OCI-LY7 (cell line): Measurements from ENCODE around the gene INAVA. TPM values are rescaled to one million over a fixed set of nuclear protein-coding genes. Genes with fewer than 3 reads are reported as not detected.

Source experiments
- BruUV-seq: library from RNA; stranded (reverse); fragments of 400-500 nt; replicated peaks from 2 replicates; lab custom pipeline; 2021; lab: Mats Ljungman, UMichigan
- CTCF ChIA-PET: fragments of 300-600 bp; sonication (Branson Sonifier 250); formaldehyde crosslinking; loops from one replicate; lab custom pipeline; 2022; ENCODE audit warnings: antibody characterized with exemption; ENCODE audit not compliant: unreplicated experiment; lab: Charles Lee
- POLR2A ChIA-PET: fragments of 300-600 bp; sonication (Branson Sonifier 250); formaldehyde crosslinking; loops from one replicate; lab custom pipeline; 2022; ENCODE audit warnings: antibody characterized with exemption; lab: Charles Lee
- DNase-seq: peaks from one replicate; pipeline ENCODE4 v3.0.0-alpha.2; 2015; ENCODE audit warnings: low spot score
- H2AFZ ChIP-seq: fragments of 200-600 bp; sonication (generic), shearing (Covaris generic); 2 replicates; pipeline ENCODE4 v1.6.1; 2014; ENCODE audit warnings: mild to moderate bottlenecking, antibody characterized with exemption, low read length, moderate library complexity
- H3K27ac ChIP-seq: fragments of 200-600 bp; sonication (generic); 2 replicates; pipeline ENCODE4 v1.5.1; 2014; ENCODE audit warnings: mixed run types, low read depth, mild to moderate bottlenecking, moderate library complexity, low read length, inconsistent platforms; ENCODE audit not compliant: poor library complexity, severe bottlenecking
- H3K36me3 ChIP-seq: fragments of 200-600 bp; sonication (generic); 2 replicates; pipeline ENCODE4 v1.6.1; 2014; ENCODE audit warnings: mild to moderate bottlenecking, antibody characterized with exemption, low read length, moderate library complexity, mixed read lengths; ENCODE audit not compliant: insufficient read depth
- H3K4me1 ChIP-seq: fragments of 200-600 bp; sonication (generic); 2 replicates; pipeline ENCODE4 v1.5.1; 2014; ENCODE audit warnings: mild to moderate bottlenecking, low read length; ENCODE audit not compliant: insufficient read depth, poor library complexity, severe bottlenecking
- H3K4me2 ChIP-seq: fragments of 200-600 bp; sonication (generic); 2 replicates; pipeline ENCODE4 v1.6.1; 2014; ENCODE audit warnings: mild to moderate bottlenecking, low read length
- H3K4me3 ChIP-seq: fragments of 200-600 bp; sonication (generic); 2 replicates; pipeline ENCODE4 v1.5.1; 2014; ENCODE audit warnings: mild to moderate bottlenecking, low read depth, low read length; ENCODE audit not compliant: poor library complexity, severe bottlenecking
- H3K79me2 ChIP-seq: fragments of 200-600 bp; sonication (generic); 2 replicates; pipeline ENCODE4 v1.6.1; 2016; ENCODE audit warnings: low read depth, mild to moderate bottlenecking, low read length, moderate library complexity, mixed read lengths; ENCODE audit not compliant: insufficient read depth
- H3K9me2 ChIP-seq: fragments of 200-600 bp; sonication (generic); 2 replicates; pipeline ENCODE4 v1.6.1; 2016; ENCODE audit warnings: mild to moderate bottlenecking, low read length, mixed read lengths; ENCODE audit not compliant: insufficient read depth
- H3K9me3 ChIP-seq: fragments of 200-600 bp; sonication (generic); 2 replicates; pipeline ENCODE4 v1.6.1; 2014; ENCODE audit warnings: mild to moderate bottlenecking, mixed run types, low read length, mixed read lengths
- H4K20me1 ChIP-seq: fragments of 200-600 bp; sonication (generic); 2 replicates; pipeline ENCODE4 v1.6.1; 2014; ENCODE audit warnings: mild to moderate bottlenecking, antibody characterized with exemption, low read length, moderate library complexity, mixed read lengths; ENCODE audit not compliant: insufficient read depth
- EZH2phosphoT487 ChIP-seq: fragments of 200-600 bp; sonication (generic); IDR thresholded peaks from 2 replicates; pipeline ENCODE4 v1.6.1; 2018; ENCODE audit warnings: low read depth, borderline replicate concordance, mild to moderate bottlenecking, mixed run types, antibody characterized with exemption, low read length, moderate library complexity, mixed read lengths
- intact Hi-C: fragments of 100-400 bp; cut with micrococcal nuclease; formaldehyde crosslinking; loops from one replicate; pipeline ENCODE4 v1.10.0; 2022; ENCODE audit not compliant: unreplicated experiment
- total RNA-seq, 2 experiments: library from RNA; depleted of rRNA in 1 of 2; stranded (reverse); fragments of >200 nt in 1 of 2; shearing (Covaris generic) in 1 of 2; gene quantifications; 2 replicates each; pipeline ENCODE4 v1.2.3, GENCODE V29; 2014 to 2022
- TF ChIP-seq, protein P1 (sequence below): fragments of 200-600 bp; sonication (generic); conservative IDR thresholded peaks from 2 replicates; pipeline ENCODE4 v1.5.1; 2014; ENCODE audit warnings: mild to moderate bottlenecking, antibody characterized with exemption, low read length, moderate library complexity, mixed read lengths

INAVA gene
- total RNA-seq, 2 experiments from 2014 or later: not detected

- H3K4me1 ChIP-seq: no peaks in the 10 kb centered on the region
- no peaks in the 10 kb centered on the region for H3K9me3 ChIP-seq
- no peak overlapping the region for H3K4me3 ChIP-seq
- no peaks in the 10 kb centered on the region for H4K20me1 ChIP-seq
- ChIA-PET POLR2A (no interaction called here), CTCF (no interaction called here)
- H3K4me2 ChIP-seq: no peak overlapping the region
- no peak overlapping the region for H3K27ac ChIP-seq
- H3K79me2 ChIP-seq: no peaks in the 10 kb centered on the region
- DNase-seq: no peak
- no TSS peak for BruUV-seq
- no peak overlapping the region for H2AFZ ChIP-seq
- intact Hi-C loops: no loop called here
- no peaks in the 10 kb centered on the region for H3K36me3 ChIP-seq
- no peaks in the 10 kb centered on the region for H3K9me2 ChIP-seq
- TF ChIP-seq EZH2phosphoT487: no peak
- TF ChIP-seq, protein P1, sequence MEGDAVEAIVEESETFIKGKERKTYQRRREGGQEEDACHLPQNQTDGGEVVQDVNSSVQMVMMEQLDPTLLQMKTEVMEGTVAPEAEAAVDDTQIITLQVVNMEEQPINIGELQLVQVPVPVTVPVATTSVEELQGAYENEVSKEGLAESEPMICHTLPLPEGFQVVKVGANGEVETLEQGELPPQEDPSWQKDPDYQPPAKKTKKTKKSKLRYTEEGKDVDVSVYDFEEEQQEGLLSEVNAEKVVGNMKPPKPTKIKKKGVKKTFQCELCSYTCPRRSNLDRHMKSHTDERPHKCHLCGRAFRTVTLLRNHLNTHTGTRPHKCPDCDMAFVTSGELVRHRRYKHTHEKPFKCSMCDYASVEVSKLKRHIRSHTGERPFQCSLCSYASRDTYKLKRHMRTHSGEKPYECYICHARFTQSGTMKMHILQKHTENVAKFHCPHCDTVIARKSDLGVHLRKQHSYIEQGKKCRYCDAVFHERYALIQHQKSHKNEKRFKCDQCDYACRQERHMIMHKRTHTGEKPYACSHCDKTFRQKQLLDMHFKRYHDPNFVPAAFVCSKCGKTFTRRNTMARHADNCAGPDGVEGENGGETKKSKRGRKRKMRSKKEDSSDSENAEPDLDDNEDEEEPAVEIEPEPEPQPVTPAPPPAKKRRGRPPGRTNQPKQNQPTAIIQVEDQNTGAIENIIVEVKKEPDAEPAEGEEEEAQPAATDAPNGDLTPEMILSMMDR: no peak
Measured at GRCh38 chr1:200916152-200916551, 21.5 kb downstream of the INAVA start.

- CTCF ChIA-PET: no interaction called here
- no peak for DNase-seq
- no peak overlapping the region for H2AFZ ChIP-seq
- no peak for TF ChIP-seq EZH2phosphoT487
- TF ChIP-seq, protein P1: no peak
- no peaks in the 10 kb centered on the region for H4K20me1 ChIP-seq
- H3K79me2 ChIP-seq: no peaks in the 10 kb centered on the region
- intact Hi-C loops: no loop called here
- H3K9me2 ChIP-seq: no peaks in the 10 kb centered on the region
- no TSS peak for BruUV-seq
- H3K4me2 ChIP-seq: no peak overlapping the region
- POLR2A ChIA-PET: interaction anchor here (0.7 kb wide), 1 partner anchor 73 kb away, joined by 3 read pairs; no protein-coding TSS in a partner anchor
- H3K4me1 ChIP-seq: no peaks in the 10 kb centered on the region
- H3K27ac ChIP-seq: no peak overlapping the region
- no peaks in the 10 kb centered on the region for H3K36me3 ChIP-seq
- no peaks in the 10 kb centered on the region for H3K9me3 ChIP-seq
- no peak overlapping the region for H3K4me3 ChIP-seq
Measured at GRCh38 chr1:200916681-200917080, 22.0 kb downstream of the INAVA start.

DNA sequence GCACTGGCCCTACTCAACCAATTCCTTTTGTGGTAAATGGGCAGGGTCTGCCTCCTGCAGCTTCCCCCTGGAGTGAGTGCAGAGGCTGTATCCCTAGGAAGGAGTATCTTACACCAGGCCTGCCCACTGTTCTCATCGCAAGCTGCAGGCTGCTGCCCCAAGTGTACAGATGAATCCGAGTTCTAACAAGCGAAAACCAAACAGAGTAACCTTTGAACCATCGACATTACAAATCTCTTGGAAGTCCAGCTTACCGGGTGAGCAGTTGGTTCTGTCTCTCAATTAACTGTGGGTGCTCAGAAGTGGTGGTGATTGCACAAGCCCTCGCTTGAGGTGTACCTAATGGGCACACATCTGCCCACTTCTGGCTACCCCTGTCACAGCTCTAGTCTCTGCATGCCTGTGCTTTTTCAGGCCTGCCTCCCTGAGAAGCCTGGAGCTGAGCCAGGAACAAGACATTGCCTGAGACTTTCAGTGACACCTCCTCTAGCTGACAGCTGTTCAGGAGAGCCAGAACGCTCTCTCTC, 22.7 kb downstream of the INAVA start:
- H3K36me3 ChIP-seq: no peaks in the 10 kb centered on the region
- H2AFZ ChIP-seq: no peak overlapping the region
- intact Hi-C loops: no loop called here
- H4K20me1 ChIP-seq: no peaks in the 10 kb centered on the region
- POLR2A ChIA-PET: interaction anchor here (0.7 kb wide), 2 partner anchors 73 to 135 kb away, joined by 3 to 5 read pairs; no protein-coding TSS in a partner anchor
- H3K9me3 ChIP-seq: no peaks in the 10 kb centered on the region
- no peak overlapping the region for H3K27ac ChIP-seq
- BruUV-seq: no TSS peak
- TF ChIP-seq, protein P1: no peak
- no peak for TF ChIP-seq EZH2phosphoT487
- H3K4me2 ChIP-seq: no peak overlapping the region
- H3K79me2 ChIP-seq: no peaks in the 10 kb centered on the region
- H3K9me2 ChIP-seq: no peaks in the 10 kb centered on the region
- H3K4me1 ChIP-seq: no peaks in the 10 kb centered on the region
- H3K4me3 ChIP-seq: no peak overlapping the region
- CTCF ChIA-PET: no interaction called here
- DNase-seq: no peak
